HCT116 (cell line): Measurements from ENCODE around the gene AAR2. TPM values are rescaled to one million over a fixed set of nuclear protein-coding genes. Genes with fewer than 3 reads are reported as not detected.

Experiments
- ATAC-seq: fragments of 200-7000 bp; cut with Tn5 transposase; 2 replicates; pipeline ENCODE4 v1.9.1; 2020; ENCODE audit warnings: mild to moderate bottlenecking, moderate library complexity
- BruUV-seq: library from RNA; stranded (reverse); fragments of 400-500 nt; replicated peaks from 2 replicates; lab custom pipeline; 2021; lab: Mats Ljungman, UMichigan
- CTCF ChIA-PET: fragments of 300-600 bp; sonication (Branson Sonifier 250); formaldehyde crosslinking; loops from one replicate; lab custom pipeline; 2021; ENCODE audit warnings: antibody characterized with exemption; lab: Charles Lee
- POLR2A ChIA-PET: fragments of 300-600, 350-600 bp; sonication (Branson Sonifier 250); formaldehyde crosslinking; loops from one replicate; lab custom pipeline; 2021; ENCODE audit warnings: antibody characterized with exemption; lab: Charles Lee
- RAD21 ChIA-PET, 2 experiments: fragments of 300-600 bp; sonication (Branson Sonifier 250); formaldehyde crosslinking; loops; one replicate each; lab custom pipeline; 2023; ENCODE audit warnings: low total read pairs in 2 of 2; ENCODE audit not compliant: uncharacterized antibody in 2 of 2, unreplicated experiment in 2 of 2, low non-redundant PET in 1 of 2; lab: Charles Lee
- DNase-seq: peaks from one replicate; pipeline ENCODE4 v3.0.0-alpha.2; 2010; ENCODE audit warnings: low read depth, low spot score
- H2AFZ ChIP-seq: fragments of 200-600 bp; shearing (Covaris generic), sonication (generic); 2 replicates; pipeline ENCODE4 v1.6.1; 2017; ENCODE audit warnings: low read depth, mixed run types, mixed read lengths, antibody characterized with exemption, low read length; ENCODE audit not compliant: poor library complexity, severe bottlenecking
- H3K27ac ChIP-seq: 2 replicates; pipeline ENCODE4 v1.5.1; 2012; ENCODE audit warnings: low read depth, low read length
- H3K27me3 ChIP-seq: fragments of 200-600 bp; sonication (generic); 2 replicates; pipeline ENCODE4 v1.6.1; 2016; ENCODE audit warnings: mixed run types, low read length, mixed read lengths; ENCODE audit not compliant: insufficient read depth
- H3K36me3 ChIP-seq, 2 experiments: fragments of 200-500 bp in 1 of 2; fragments of 200-600 bp in 1 of 2; sonication (Bioruptor generic) in 1 of 2; sonication (generic) in 1 of 2; 2 replicates each; pipeline versions ENCODE4 v1.5.1 to v1.6.1; 2014 to 2016; ENCODE audit warnings: low read length in 2 of 2, inconsistent platforms in 1 of 2, mixed read lengths in 1 of 2, mixed run types in 1 of 2; ENCODE audit not compliant: insufficient read depth in 2 of 2, control insufficient read depth in 1 of 2
- H3K4me1 ChIP-seq, 2 experiments: fragments of 200-600 bp in 1 of 2; sonication (generic) in 1 of 2; 2 replicates each; pipeline versions ENCODE4 v1.5.1 to v1.6.1; 2012 to 2017; ENCODE audit warnings: low read length in 2 of 2, inconsistent platforms in 1 of 2, mild to moderate bottlenecking in 1 of 2, mixed read lengths in 1 of 2, mixed run types in 1 of 2, moderate library complexity in 1 of 2; ENCODE audit not compliant: insufficient read depth in 2 of 2, control insufficient read depth in 1 of 2
- H3K4me2 ChIP-seq: fragments of 200-600 bp; sonication (generic); 2 replicates; pipeline ENCODE4 v1.6.1; 2017; ENCODE audit warnings: mixed run types, low read length, mixed read lengths
- H3K4me3 ChIP-seq, 2 experiments: fragments of 200-600 bp in 1 of 2; sonication (generic) in 1 of 2; replicated peaks in 1 of 2; 2 replicates each; pipeline ENCODE4 v1.5.1; 2011 to 2016; ENCODE audit warnings: low read length in 2 of 2, control low read depth in 1 of 2, low read depth in 1 of 2, mild to moderate bottlenecking in 1 of 2, mixed read lengths in 1 of 2, mixed run types in 1 of 2
- H3K79me2 ChIP-seq: fragments of 200-600 bp; sonication (generic); 2 replicates; pipeline ENCODE4 v1.6.1; 2017; ENCODE audit warnings: mild to moderate bottlenecking, mixed run types, low read length, moderate library complexity, mixed read lengths; ENCODE audit not compliant: insufficient read depth
- H3K9ac ChIP-seq: fragments of 200-600 bp; sonication (generic); 2 replicates; pipeline ENCODE4 v1.6.1; 2016; ENCODE audit warnings: low read length, mixed read lengths
- H3K9me2 ChIP-seq: fragments of 200-600 bp; sonication (generic), shearing (Covaris generic); 2 replicates; pipeline ENCODE4 v1.6.1; 2017; ENCODE audit warnings: mixed run types, mild to moderate bottlenecking, moderate library complexity; ENCODE audit not compliant: insufficient read depth
- H3K9me3 ChIP-seq, 2 experiments: fragments of 200-500 bp in 1 of 2; fragments of 200-600 bp in 1 of 2; sonication (Bioruptor generic) in 1 of 2; sonication (generic) in 1 of 2; 2 replicates each; pipeline ENCODE4 v1.6.1; 2014 to 2017; ENCODE audit warnings: low read length in 2 of 2, mixed read lengths in 2 of 2, inconsistent platforms in 1 of 2, low read depth in 1 of 2, mild to moderate bottlenecking in 1 of 2, mixed run types in 1 of 2, moderate library complexity in 1 of 2; ENCODE audit not compliant: control insufficient read depth in 1 of 2, insufficient read depth in 1 of 2
- H4K20me1 ChIP-seq: fragments of 200-600 bp; sonication (generic), shearing (Covaris generic); 2 replicates; pipeline ENCODE4 v1.6.1; 2017; ENCODE audit warnings: mixed run types, mild to moderate bottlenecking, moderate library complexity; ENCODE audit not compliant: insufficient read depth
- ELF1 ChIP-seq: IDR thresholded peaks from 2 replicates; pipeline ENCODE4 v1.6.1; 2012; ENCODE audit warnings: low read depth, borderline replicate concordance
- EZH2phosphoT487 ChIP-seq: fragments of 200-600 bp; IDR thresholded peaks from 2 replicates; pipeline ENCODE4 v1.6.1; 2018; ENCODE audit warnings: antibody characterized with exemption, borderline replicate concordance
- FOSL1 ChIP-seq: IDR thresholded peaks from 2 replicates; pipeline ENCODE4 v1.6.1; 2012; ENCODE audit warnings: low read depth
- JUND ChIP-seq: IDR thresholded peaks from 2 replicates; pipeline ENCODE4 v1.6.1; 2012
- RAD21 ChIP-seq: IDR thresholded peaks from 2 replicates; pipeline ENCODE4 v1.6.1; 2012; ENCODE audit warnings: low read depth, mild to moderate bottlenecking
- SP1 ChIP-seq: IDR thresholded peaks from 2 replicates; pipeline ENCODE4 v1.6.1; 2012; ENCODE audit warnings: low read depth
- SRF ChIP-seq: IDR thresholded peaks from 2 replicates; pipeline ENCODE4 v1.6.1; 2012; ENCODE audit warnings: low read depth
- TCF7L2 ChIP-seq: IDR thresholded peaks from 2 replicates; pipeline ENCODE4 v1.7.0; 2011; ENCODE audit warnings: borderline replicate concordance, inconsistent platforms; ENCODE audit not compliant: insufficient read depth, insufficient read length; ENCODE audit errors: extremely low read depth
- YY1 ChIP-seq: IDR thresholded peaks from 2 replicates; pipeline ENCODE4 v1.6.1; 2011; ENCODE audit warnings: low read length, low read depth, moderate library complexity, mild to moderate bottlenecking; ENCODE audit not compliant: insufficient replicate concordance; ENCODE audit errors: extremely low read depth
- ZFX ChIP-seq: fragments of 450-650 bp; IDR thresholded peaks from 2 replicates; pipeline ENCODE4 v1.6.1; 2017
- ZNF274 ChIP-seq: fragments of 200-500 bp; sonication (Bioruptor generic); IDR thresholded peaks from 2 replicates; pipeline ENCODE4 v1.6.1; 2014; ENCODE audit warnings: mild to moderate bottlenecking, low read depth, low read length, inconsistent platforms
- intact Hi-C: fragments of 100-400 bp; cut with micrococcal nuclease; formaldehyde crosslinking; loops from 2 replicates; pipeline ENCODE4 v1.10.0; 2022
- total RNA-seq: library from RNA; stranded (reverse); gene quantifications from one replicate; pipeline ENCODE4 v1.2.1, GENCODE V29; 2021; ENCODE audit not compliant: unreplicated experiment
- TF ChIP-seq, protein P1 (sequence below): IDR thresholded peaks from 2 replicates; pipeline ENCODE4 v1.6.1; 2011; ENCODE audit warnings: mild to moderate bottlenecking, low read length, moderate library complexity; ENCODE audit not compliant: insufficient replicate concordance; ENCODE audit errors: extremely low read depth
- TF ChIP-seq, protein P2 (sequence below): IDR thresholded peaks from 2 replicates; pipeline ENCODE4 v1.6.1; 2012

AAR2 gene
- total RNA-seq, 1 experiment from 2014 or later, result 23.3 TPM

DNA sequence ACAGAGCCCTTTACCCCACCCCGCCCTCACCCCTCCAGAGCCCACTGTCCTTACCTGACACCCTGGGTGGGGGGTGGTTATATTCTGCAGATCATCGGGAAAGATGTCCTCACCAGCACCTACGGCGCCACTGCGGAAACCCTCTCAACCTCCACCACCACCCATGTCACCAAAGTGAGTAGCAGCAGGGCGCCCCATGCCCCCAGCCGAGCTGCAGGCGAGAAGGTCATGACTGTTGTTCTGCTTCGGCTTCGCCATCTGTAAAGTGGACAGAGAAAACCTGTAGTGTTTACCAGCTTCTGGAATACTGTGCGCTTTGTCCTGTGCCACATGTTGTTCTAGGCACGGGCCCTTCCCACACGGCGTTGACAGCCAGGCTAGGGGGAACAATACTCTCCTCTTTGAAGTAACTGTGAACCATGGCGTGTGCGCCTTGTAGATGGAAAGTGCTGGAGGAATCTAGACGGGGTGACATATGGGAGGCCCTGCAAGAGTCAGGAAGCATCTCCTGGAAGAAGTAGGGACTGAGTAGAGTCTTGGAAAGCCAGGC, 16.5 kb upstream of the AAR2 start:
- H3K9ac ChIP-seq, result no peak overlapping the region
- no peaks in the 10 kb centered on the region for H3K27me3 ChIP-seq
- TF ChIP-seq JUND (no peak), ZFX (no peak), RAD21 (no peak), SP1 (no peak), ZNF274 (no peak), EZH2phosphoT487 (no peak), SRF (no peak), TCF7L2 (no peak), YY1 (no peak), FOSL1 (no peak), ELF1 (no peak)
- TF ChIP-seq, protein P1, sequence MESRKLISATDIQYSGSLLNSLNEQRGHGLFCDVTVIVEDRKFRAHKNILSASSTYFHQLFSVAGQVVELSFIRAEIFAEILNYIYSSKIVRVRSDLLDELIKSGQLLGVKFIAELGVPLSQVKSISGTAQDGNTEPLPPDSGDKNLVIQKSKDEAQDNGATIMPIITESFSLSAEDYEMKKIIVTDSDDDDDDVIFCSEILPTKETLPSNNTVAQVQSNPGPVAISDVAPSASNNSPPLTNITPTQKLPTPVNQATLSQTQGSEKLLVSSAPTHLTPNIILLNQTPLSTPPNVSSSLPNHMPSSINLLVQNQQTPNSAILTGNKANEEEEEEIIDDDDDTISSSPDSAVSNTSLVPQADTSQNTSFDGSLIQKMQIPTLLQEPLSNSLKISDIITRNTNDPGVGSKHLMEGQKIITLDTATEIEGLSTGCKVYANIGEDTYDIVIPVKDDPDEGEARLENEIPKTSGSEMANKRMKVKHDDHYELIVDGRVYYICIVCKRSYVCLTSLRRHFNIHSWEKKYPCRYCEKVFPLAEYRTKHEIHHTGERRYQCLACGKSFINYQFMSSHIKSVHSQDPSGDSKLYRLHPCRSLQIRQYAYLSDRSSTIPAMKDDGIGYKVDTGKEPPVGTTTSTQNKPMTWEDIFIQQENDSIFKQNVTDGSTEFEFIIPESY, result no peak
- TF ChIP-seq, protein P2, sequence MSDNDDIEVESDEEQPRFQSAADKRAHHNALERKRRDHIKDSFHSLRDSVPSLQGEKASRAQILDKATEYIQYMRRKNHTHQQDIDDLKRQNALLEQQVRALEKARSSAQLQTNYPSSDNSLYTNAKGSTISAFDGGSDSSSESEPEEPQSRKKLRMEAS, result no peak
- peaks cover 0 to 2% of the 10 kb centered on the region in 2 experiments; a peak in 1 of 4 replicates for H3K36me3 ChIP-seq
- ChIA-PET POLR2A (no interaction called here), RAD21 (no interaction called here), CTCF (no interaction called here)
- no TSS peak for BruUV-seq
- no peaks in the 10 kb centered on the region for H3K9me2 ChIP-seq
- no peak overlapping the region for H3K4me2 ChIP-seq
- intact Hi-C loops, result loop anchor here (10.0 kb wide), 1 partner anchor 695 kb away; no protein-coding TSS in a partner anchor
- H3K9me3 ChIP-seq, result no peaks in the 10 kb centered on the region
- no peak overlapping the region for H3K4me3 ChIP-seq
- H4K20me1 ChIP-seq, result no peaks in the 10 kb centered on the region
- peaks cover 3 to 5% of the 10 kb centered on the region in 2 experiments; a peak in 2 of 4 replicates for H3K4me1 ChIP-seq
- no peak for DNase-seq
- H3K79me2 ChIP-seq, result no peaks in the 10 kb centered on the region
- no peak for ATAC-seq
- no peak overlapping the region for H3K27ac ChIP-seq
- no peak overlapping the region for H2AFZ ChIP-seq
